Measurements from ENCODE around the gene HSH2D.
"Not testable (repeated sequence)": the region's sequence is repeated elsewhere in the genome, so short reads cannot be mapped to it uniquely, and the experiment has no call there.

Gene HSH2D

DNA sequence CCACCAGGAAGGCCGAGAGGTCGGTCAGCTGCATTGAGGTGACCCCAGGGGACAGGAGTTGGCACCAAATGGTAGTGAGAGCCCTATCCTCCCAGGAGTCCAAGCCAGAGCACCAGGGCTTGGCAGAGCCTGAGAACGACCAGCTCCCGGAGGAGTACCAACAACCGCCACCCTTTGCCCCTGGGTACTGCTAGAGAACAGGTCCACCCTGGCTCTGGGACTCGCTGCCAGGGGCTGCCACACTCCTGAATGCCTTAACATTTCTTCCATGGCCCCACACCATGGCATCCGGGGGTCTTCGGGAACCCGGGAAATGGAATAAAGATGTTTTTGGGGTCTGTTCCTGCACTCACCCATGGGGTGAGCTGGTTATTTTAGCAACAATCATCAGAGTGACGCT is 14.1 kb downstream of the HSH2D start:
- no peak for DNase-seq (ENCODE audit: low read depth)

DNA sequence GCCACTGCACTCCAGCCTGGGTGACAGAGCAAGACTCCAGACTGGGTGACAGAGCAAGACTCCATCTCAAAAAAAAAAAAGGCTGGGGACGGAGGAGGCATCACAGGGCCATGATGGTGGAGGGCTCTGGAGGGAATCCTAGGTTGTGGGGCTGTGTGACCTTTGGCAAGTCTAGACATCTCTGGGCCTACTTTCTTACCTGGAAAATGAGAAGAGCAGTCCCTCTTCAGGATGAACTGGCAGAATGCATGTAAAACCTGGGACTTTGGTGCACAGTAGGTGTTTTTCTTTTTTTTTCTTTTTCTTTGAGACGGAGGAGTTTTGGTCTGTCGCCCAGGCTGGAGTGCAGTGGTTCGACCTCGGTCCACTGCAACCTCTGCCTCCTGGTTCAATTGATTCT is 16.2 kb downstream of the HSH2D start:
- no peak for DNase-seq (ENCODE audit: low read depth)

DNA sequence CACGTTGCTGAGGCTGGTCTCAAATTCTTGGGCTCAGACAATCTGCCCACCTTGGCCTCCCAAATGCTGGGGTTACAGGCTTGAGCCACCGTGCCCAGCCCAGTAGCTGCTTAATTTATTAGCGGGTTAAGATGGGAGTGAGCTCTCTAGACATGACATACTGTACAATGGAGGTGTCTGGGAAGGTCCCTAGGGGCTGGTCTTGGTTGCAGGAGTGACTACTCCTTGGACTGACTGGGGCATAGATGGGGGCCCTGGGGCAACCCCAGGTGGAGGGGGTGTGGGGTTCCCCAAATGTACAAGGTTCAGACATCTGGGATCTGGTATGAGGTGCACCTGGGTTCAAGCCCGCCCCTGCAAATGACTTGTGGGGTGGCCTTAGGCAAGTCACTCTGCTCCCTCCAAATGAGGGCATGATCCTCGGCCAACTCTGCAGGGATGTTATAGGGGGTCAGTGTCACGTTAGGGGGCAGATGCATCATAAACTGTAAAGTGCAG is 17.0 kb downstream of the HSH2D start:
- no peak for DNase-seq (ENCODE audit: low read depth)

DNA sequence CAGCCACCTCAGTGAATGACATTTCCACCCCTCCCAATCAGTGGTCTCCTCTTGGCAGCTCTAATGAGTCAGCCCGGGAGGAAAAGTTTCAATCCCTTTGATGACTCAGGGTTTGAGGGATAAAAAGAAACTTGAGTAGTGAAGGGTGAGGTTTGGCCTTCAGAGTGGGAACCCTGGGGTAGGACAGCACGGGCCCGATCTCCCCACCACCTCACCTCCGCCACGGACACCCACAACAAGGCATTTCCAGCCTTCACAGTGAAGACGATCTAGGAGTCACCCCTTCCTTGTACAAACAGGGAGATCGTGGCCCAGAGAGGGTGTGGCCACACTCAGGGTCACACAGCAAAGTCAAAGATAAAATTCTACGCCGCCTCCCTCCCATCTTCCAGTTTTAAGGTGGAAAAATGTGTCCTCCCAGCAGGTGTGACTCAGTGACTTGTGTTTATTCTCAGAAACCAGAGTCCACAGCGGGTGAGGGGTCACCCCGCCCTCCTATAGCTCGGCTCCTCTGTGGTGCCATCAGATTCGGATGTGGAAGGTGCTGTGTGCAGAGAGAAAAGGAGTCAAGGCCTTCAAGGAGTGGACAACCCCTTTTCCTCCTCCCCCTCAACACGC is 17.6 kb downstream of the HSH2D start:
- DNase-seq (ENCODE audit: low read depth) = peak; percentile 22

DNA sequence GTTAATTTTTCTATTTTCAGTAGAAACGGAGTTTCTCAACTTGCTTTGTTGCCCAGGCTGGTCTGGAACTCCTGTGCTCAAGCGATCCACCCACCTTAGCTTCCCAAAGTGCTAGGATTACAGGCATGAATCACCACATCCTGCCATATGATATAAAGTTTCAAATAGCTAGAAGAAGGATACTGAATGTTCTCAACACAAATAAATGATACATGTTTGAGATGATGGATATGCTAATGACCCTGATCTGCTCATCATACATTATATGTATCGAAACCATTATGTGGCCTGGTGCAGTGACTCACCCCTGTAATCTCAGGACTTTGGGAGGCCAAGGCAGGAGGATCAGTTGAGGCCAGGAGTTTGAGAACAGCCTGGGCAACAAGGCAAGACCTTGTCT is 18.4 kb downstream of the HSH2D start:
- peak; percentile 57 for DNase-seq (ENCODE audit: low read depth)

DNA sequence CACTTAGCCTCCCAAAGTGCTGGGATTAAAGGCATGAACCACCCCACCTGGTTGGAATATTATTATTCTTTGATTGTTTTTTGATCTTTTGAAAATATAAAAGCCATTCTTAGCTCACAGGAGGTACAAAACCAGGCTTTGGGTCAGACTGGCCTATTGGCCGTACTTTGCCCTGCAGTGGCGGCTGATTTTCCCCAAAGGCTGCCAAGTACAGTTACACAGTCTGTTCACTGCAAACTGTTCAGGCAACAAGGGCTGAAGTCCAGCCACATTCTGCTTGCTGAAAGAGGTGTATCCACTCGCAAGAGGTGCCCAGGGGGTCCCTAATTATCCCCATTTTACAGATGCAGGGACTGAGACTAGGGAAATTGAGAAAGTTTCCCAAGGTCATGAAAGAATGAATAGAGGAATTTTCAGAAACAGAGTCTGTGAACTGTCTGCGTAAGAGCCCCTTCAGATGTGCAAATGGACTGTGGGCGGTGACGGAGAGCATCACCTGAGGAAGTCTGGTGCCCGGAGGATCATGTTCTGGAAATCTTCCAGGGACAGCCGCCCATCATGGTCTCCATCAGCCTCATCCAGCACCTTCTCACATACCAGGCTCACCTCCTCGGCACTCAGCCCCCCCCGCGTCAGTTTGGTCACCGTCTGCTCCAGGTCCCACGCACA is 20.9 kb downstream of the HSH2D start:
- no peak for DNase-seq (ENCODE audit: low read depth)

DNA sequence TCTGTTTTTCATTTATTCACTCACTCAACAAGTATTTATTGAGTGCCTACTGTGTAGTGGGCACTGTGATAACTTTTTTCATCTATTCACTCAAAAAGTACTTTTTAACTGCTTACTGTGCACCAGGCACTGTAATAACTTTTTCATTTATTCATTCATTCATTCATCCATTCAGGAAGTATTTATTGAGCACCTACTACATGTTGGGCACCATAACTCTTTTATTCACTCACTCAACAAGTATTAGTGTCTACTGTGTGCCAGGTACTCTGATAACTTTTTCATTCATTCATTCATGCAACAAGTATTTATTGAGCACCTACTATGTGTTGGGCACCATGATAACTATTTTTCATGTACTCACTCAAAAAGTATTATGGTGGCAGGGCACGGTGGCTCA is 22.9 kb downstream of the HSH2D start:
- DNase-seq (ENCODE audit: low read depth) = no peak

DNA sequence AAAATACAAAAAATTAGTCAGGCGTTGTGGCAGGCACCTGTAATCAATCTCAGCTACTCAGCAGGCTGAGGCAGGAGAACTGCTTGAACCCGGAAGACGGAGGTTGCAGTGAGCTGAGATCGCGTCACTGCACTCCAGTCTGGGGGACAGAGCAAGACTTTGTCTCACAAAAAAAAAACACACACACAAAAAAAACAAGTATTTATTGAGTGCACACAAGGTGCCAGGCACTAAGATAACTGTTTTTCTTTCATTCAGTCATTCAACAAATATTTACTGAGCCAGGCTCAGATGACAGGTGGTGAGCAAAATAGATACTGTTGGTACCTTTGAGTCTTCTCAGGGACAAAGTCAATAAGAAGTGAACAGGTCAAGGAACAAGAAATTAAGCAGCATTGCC is 23.6 kb downstream of the HSH2D start:
- no peak for DNase-seq (ENCODE audit: low read depth)

DNA sequence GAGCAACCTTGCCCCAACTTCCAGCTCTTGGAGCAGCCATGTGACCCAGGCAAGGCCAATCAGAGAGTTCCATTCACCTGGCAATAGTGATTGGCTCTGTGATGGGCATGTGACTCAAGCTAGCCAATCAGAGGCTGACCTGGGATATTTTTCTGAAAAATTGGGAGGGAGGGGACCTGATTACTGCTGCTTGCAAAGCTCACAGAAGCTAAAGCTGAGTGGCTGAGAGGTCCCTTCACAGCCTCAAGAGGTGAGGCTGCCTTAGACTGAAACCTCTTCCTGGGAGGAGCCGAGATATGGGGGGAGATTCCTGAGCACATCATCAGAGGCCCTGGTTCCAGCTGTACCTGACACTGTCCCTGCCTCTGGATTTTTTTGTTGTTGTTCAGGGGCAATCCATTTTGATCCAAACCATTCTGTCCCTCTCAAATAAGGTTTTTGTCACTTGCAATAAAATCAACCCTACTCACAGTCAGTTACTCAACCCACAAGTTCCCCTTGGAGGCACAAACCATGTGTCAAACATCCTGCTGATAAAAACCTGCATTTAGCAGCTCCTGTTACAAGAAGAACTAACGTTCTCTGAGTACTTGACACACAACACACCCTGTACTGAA is 25.1 kb downstream of the HSH2D start:
- DNase-seq (ENCODE audit: low read depth) = no peak

DNA sequence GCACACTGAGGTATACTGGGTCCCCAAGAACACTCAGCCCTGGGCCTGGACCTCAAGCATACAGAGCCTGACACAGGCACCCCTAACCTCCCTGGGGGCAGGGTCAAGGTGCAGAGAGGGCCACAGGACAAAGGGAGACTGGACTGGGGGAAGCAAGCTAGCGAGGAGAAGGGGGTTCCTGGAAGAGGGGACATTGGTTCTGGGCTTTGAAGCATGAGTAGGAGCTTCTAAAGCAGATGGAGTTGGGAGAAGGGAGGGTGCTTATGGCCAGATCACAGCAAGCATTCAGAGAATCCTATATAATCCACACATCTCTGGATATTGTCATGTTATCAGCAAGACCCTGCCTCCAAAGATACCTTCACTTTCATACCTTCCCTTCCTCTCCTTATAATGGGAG is 26.6 kb downstream of the HSH2D start:
- DNase-seq (ENCODE audit: low read depth) = no peak

DNA sequence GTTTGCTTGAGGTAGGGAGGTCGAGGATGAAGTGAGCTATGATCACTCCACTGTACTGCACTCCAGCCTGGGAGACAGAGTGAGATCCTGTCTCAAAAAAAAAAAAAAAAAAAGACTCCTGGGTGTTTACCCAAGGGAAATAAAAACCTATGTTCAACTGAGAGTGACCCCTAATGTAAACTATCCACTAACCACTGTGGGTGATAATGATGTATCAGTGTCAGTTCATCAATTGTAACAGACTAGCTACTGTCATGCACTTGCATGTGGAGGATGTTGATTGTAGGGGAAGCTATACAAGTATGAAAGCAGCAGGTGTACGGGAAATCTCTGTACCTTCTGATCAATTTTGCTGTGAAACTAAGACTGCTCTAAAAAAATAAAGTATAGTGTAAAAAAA is 32.5 kb downstream of the HSH2D start:
- DNase-seq (ENCODE audit: low read depth) = no peak

DNA sequence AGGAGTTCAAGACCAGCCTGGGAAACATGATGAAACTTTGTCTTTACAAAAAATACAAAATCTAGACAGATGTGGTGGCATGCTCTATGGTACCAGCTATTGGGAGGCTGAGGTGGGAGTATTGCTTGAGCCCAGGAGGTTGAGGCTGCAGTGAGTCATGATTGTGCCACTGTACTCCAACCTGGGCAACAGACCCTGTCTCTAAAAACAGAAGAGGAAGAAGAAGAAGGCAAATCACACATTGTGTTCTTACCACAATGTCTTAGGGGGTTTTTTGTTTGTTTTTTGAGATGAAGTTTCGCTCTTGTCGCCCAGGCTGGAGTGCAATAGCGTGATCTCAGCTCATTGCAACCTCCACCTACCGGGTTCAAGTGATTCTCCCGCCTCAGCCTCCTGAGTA is 35.4 kb downstream of the HSH2D start:
- DNase-seq (ENCODE audit: low read depth) = not testable (repeated sequence)

DNA sequence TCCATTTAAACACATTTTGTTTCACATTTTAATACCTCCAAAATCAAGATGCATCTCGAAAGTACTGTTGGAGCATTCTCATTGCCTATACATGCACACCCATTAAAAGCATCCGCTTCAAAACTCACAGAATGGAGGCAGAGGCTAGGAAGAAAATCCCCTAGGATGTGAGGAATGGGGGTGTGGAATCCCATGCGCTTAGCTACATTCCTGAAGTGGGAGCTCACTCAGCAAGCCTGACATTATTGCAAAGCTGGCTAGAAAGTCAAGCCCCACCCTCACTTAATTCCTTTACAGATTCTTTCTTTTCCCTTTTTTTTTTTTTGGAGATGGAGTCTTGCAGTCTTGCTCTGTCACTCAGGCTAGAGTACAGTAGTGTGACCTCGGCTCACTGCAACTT is 37.1 kb downstream of the HSH2D start:
- DNase-seq (ENCODE audit: low read depth) = peak; percentile 69

DNA sequence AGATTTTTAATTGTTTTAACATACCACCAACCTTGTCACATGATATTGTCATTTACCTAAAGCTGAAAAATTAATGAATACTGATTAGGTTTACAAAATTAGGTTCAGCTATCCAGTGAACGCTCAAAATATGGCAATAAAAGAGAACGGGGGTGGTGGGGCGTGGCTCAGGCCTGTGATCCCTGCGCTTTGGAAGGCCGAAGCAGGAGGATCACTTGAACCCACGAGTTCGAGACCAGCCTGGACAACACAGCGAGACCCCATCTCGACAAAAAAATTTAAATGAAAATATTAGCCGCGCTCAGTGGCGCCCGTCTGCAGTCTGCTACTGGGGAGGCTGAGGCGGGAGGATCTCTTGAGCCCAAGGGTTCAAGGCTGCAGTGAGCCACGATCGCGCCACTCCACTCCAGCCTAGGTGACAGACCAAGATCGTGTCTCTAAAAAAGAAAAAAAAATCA is 41.2 kb downstream of the HSH2D start:
- no peak for DNase-seq (ENCODE audit: low read depth)

DNA sequence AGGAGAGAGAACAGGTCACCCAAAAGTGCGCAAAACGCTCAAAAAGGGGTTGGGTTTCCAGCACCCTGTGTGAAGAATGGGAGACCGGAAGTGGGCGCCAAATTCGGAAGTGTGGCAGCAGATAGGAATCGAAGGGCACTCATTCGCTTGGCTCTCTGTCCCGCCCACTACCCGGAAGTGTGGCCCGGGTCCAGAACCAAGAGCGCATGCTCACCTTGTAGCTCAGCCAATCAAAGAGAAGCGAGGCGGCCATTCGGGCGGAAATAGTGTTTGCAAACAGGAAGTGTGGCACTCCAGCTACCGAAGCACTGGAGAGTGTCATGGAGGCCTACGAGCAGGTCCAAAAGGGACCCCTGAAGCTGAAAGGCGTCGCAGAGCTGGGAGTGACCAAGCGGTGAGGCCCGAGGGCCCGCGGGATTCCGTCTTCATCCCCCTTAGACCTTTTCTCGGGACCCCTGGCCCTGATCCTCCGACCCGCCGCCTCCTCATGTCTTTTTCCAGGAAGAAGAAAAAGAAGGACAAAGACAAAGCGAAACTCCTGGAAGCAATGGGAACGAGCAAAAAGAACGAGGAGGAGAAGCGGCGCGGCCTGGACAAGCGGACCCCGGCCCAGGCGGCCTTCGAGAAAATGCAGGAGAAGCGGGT is 41.8 kb downstream of the HSH2D start, which contains the start of gene FAM32A:
Gene FAM32A, plus strand, starts transcription at position 288 of the 645 bp plus-strand sequence. Its CDS starts 33 bp downstream, at position 321.
- DNase-seq (ENCODE audit: low read depth) = peak; percentile 99

DNA sequence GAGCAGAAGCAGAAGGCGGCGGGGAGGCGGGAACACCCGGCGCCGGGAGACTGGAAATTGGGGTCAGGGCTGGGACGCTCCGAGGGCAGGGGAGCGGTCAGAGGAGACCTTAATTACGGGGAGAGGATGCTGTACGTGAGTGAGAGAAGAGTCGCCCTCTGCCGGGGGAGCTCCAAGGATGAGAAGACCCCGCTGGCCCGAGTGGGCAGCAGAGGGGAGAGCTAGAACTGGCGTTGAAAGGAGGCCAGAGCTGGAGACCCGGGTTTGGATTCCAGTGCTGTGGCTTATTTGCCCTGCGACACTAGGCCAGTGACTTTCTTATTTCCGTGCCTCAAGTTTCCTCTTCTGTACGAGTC is 42.3 kb downstream of the HSH2D start:
- DNase-seq (ENCODE audit: low read depth) = no peak

DNA sequence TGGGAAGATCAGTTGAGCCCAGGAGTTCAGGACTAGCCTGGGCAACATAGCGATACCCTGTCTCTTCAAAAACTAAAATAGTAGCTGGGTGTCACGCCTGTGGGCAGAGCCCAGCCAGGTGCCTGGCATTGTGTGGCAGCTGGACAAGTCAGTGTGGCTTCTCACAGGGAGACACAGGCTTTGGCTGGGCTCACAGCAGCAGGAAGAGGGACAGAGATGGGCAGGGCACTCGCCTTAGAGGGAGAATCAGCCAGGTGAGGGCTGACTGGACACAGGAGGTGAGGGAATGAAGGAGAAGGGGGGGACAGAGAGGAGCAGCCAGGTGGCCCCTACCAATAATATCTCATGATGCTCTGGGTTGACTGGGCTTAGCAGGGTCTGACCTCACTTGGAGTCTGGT is 45.0 kb downstream of the HSH2D start:
- no peak for DNase-seq (ENCODE audit: low read depth)

DNA sequence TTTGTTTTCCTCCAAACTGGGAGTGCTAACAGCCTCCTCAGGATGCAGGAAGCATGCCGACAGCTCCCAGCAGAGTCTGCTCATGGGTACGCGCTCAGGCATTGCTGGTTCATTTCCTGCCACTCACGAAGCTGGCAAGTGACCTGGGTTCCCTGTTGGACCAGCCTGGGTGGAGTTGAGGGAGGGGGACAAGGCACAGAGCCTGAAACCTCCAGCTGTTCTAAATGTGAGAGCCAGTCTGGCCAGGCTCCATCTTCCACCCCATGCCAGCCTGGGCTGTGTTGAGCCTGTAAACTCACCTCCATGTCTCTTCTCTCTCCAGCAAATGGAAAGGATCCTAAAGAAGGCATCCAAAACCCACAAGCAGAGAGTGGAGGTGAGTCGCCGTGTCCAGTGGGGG is 46.7 kb downstream of the HSH2D start:
- DNase-seq (ENCODE audit: low read depth) = no peak

DNA sequence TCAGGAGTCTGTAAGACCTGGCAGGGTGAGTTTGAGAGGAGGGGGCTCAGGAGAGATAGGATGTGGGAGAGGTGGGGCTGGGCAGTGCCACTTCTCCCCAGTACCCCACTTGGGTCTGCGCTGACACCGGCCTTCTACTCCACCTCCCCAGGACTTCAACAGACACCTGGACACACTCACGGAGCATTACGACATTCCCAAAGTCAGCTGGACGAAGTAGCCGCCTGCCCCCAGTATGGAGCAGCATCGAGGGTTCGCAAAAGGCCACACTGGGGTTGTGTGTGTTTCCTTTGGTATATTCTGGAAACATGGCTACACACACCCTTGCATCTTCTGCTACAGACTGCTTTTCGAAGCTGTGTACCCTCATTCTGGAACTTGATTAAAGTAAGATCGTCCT is 47.3 kb downstream of the HSH2D start:
- no peak for DNase-seq (ENCODE audit: low read depth)

DNA sequence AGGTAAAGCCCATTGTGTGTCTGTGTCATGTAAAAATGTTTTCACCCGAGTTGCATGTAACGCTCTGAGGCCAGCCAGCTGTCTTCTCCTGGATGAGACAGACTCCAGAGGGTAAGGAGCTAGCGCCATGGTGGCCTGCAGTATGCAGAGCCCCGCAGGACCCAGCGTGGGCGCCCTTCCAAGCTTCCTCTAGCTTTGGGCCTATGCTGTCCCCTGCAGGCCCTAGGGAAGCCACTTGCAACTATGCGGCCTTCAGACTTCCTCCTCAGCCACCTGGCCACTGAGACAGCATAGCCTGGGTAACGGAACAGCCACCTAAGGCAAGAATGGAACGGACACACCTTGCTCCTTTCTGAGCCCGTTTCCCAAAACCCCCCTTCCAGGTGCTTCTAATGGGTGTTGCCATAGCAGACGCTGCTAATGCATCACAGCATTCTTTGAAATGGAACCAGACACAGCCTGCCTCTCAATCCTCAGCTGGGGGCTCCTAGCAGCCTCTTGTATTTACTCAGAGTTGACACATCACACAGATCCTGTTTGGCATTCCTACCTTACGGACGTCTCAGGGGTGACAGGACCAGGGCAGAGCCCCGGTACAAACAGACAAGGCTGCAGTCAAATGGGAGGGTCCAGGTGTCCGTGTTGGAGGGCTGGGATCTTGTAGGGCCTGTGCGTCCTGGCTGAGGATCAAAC is 47.9 kb downstream of the HSH2D start:
- DNase-seq (ENCODE audit: low read depth) = no peak

DNA sequence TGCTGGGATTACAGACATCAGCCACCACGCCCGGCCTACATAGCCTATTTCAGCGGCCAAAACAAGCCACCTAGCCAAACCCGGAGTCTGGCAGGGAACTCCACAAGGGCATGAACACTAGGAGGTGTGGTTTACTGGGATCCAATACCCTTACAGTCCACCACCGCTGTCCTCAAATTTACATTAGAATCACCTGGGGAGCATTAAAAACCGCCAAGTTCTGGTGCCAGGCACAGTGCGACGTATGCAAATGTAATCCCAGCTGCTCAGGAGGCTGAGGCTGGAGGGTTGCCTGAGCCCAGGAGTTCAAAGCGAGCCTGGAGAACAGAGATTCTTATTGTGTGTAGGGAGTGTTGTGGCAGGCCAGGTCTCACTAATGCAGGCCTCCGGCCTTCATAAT is 50.0 kb downstream of the HSH2D start:
- no peak for DNase-seq (ENCODE audit: low read depth)

DNA sequence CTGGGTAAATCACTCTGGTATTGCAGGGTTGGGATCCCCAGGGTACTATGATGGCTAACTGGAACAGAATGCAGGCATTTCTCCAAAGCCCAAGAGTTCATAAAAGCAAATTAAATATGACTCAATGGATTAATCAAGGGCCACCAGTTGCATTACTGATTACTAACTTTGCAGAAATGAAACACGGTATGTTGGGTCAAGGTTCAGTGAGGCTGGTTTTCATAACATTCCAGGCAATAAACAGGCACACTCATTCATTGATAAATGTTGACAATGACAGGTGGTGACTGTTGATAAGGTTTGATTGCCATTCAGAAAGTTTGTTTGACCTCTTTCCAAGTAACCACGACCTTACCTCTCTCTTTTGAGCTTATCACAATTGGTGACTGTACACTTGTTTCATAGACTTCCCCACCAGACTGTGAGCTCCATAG is 53.7 kb downstream of the HSH2D start:
- DNase-seq (ENCODE audit: low read depth) = peak; percentile 84
